OCI-LY1 (cell line): ENCODE results near the gene ZNF839.
"Not testable (repeated sequence)": the region's sequence is repeated elsewhere in the genome, so short reads cannot be mapped to it uniquely, and the experiment has no call there.

Experiments
- H2AFZ ChIP-seq: fragments of 200-600 bp; sonication (generic), shearing (Covaris generic); 2 replicates; pipeline ENCODE4 v1.6.0; 2014; ENCODE audit warnings: antibody characterized with exemption, mild to moderate bottlenecking, low read length
- H3F3A ChIP-seq: fragments of 200-600 bp; sonication (generic), shearing (Covaris generic); 2 replicates; pipeline ENCODE4 v1.6.0; 2014; ENCODE audit warnings: mild to moderate bottlenecking, antibody characterized with exemption, low read length, moderate library complexity; ENCODE audit not compliant: insufficient read depth
- H3K27ac ChIP-seq: fragments of 200-600 bp; sonication (generic); 2 replicates; pipeline ENCODE4 v1.5.1; 2014; ENCODE audit warnings: low read length, mixed run types, mild to moderate bottlenecking, low read depth; ENCODE audit not compliant: poor library complexity, severe bottlenecking
- H3K27me3 ChIP-seq: fragments of 200-600 bp; sonication (generic); 2 replicates; pipeline ENCODE4 v1.6.0; 2014; ENCODE audit warnings: antibody characterized with exemption, mild to moderate bottlenecking, low read length, moderate library complexity; ENCODE audit not compliant: insufficient read depth
- H3K36me3 ChIP-seq: fragments of 200-600 bp; sonication (generic); 2 replicates; pipeline ENCODE4 v1.6.1; 2014; ENCODE audit warnings: mild to moderate bottlenecking, antibody characterized with exemption, low read length, moderate library complexity, mixed read lengths; ENCODE audit not compliant: insufficient read depth
- H3K4me1 ChIP-seq: fragments of 200-600 bp; sonication (generic); 2 replicates; pipeline ENCODE4 v1.5.1; 2014; ENCODE audit warnings: mild to moderate bottlenecking, low read length, moderate library complexity; ENCODE audit not compliant: insufficient read depth, severe bottlenecking
- H3K4me2 ChIP-seq: fragments of 200-600 bp; sonication (generic), shearing (Covaris generic); 2 replicates; pipeline ENCODE4 v1.6.1; 2014; ENCODE audit warnings: low read length
- H3K4me3 ChIP-seq: fragments of 200-600 bp; sonication (generic); 2 replicates; pipeline ENCODE4 v1.5.1; 2014; ENCODE audit warnings: low read length, low read depth, mild to moderate bottlenecking, mixed read lengths; ENCODE audit not compliant: poor library complexity, severe bottlenecking
- H3K79me2 ChIP-seq: fragments of 200-600 bp; shearing (Covaris generic); 2 replicates; pipeline ENCODE4 v1.6.1; 2016; ENCODE audit warnings: mixed run types, low read length, mixed read lengths; ENCODE audit not compliant: insufficient read depth
- H3K9ac ChIP-seq: fragments of 200-600 bp; sonication (generic), shearing (Covaris generic); 2 replicates; pipeline ENCODE4 v1.6.1; 2014; ENCODE audit warnings: mild to moderate bottlenecking, low read length, mixed read lengths
- H3K9me2 ChIP-seq: fragments of 200-600 bp; sonication (generic), shearing (Covaris generic); 2 replicates; pipeline ENCODE4 v1.6.1; 2014; ENCODE audit warnings: low read depth, mild to moderate bottlenecking, low read length, mixed read lengths
- H3K9me3 ChIP-seq: fragments of 200-600 bp; shearing (Covaris generic); 2 replicates; pipeline ENCODE4 v1.6.1; 2014; ENCODE audit warnings: low read length, mixed read lengths
- H4K20me1 ChIP-seq: fragments of 200-600 bp; sonication (generic), shearing (Covaris generic); 2 replicates; pipeline ENCODE4 v1.6.0; 2016; ENCODE audit warnings: mild to moderate bottlenecking, low read length; ENCODE audit not compliant: insufficient read depth
- EZH2 ChIP-seq: fragments of 200-600 bp; sonication (generic), shearing (Covaris generic); IDR thresholded peaks from 2 replicates; pipeline ENCODE4 v1.8.0; 2017; ENCODE audit warnings: borderline replicate concordance, mixed run types, mild to moderate bottlenecking, antibody characterized with exemption, low read length, moderate library complexity, mixed read lengths
- TF ChIP-seq, protein P1 (sequence below): fragments of 200-600 bp; sonication (generic), shearing (Covaris generic); IDR thresholded peaks from 2 replicates; pipeline ENCODE4 v1.5.1; 2017; ENCODE audit warnings: mild to moderate bottlenecking, antibody characterized with exemption, low read length, moderate library complexity, mixed read lengths

ZNF839 gene

DNA sequence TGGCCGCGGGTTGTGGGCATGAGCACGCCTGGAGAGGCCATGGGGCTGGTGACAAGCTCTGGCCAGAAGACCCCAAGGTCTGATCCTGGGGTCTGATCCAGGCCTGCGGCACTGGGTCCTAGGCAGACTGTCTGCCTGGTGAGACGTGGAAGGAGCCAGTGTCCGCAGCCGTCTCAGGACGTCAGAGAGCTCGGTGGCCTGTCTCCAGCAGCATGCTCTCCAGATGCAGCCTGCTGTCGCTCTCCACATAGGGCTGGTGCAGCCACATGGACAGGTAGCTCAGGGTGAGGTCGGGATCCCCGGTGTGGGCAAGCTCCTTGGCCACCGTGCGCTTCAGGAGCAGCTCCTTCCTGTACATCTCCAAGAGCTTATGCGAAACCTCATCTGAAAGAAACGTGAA, 28.8 kb downstream of the ZNF839 start:
- H3K9ac ChIP-seq: no peak overlapping the region
- no peaks in the 10 kb centered on the region for H3F3A ChIP-seq
- H2AFZ ChIP-seq: no peak overlapping the region
- TF ChIP-seq, protein P1, sequence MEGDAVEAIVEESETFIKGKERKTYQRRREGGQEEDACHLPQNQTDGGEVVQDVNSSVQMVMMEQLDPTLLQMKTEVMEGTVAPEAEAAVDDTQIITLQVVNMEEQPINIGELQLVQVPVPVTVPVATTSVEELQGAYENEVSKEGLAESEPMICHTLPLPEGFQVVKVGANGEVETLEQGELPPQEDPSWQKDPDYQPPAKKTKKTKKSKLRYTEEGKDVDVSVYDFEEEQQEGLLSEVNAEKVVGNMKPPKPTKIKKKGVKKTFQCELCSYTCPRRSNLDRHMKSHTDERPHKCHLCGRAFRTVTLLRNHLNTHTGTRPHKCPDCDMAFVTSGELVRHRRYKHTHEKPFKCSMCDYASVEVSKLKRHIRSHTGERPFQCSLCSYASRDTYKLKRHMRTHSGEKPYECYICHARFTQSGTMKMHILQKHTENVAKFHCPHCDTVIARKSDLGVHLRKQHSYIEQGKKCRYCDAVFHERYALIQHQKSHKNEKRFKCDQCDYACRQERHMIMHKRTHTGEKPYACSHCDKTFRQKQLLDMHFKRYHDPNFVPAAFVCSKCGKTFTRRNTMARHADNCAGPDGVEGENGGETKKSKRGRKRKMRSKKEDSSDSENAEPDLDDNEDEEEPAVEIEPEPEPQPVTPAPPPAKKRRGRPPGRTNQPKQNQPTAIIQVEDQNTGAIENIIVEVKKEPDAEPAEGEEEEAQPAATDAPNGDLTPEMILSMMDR: no peak
- no peak for TF ChIP-seq EZH2
- no peaks in the 10 kb centered on the region for H3K4me1 ChIP-seq
- H3K4me3 ChIP-seq: no peak overlapping the region
- no peaks in the 10 kb centered on the region for H3K27me3 ChIP-seq
- no peaks in the 10 kb centered on the region for H3K9me2 ChIP-seq
- no peaks in the 10 kb centered on the region for H4K20me1 ChIP-seq
- no peak overlapping the region for H3K4me2 ChIP-seq
- H3K9me3 ChIP-seq: no peaks in the 10 kb centered on the region
- no peaks in the 10 kb centered on the region for H3K79me2 ChIP-seq
- H3K27ac ChIP-seq: no peak overlapping the region
- H3K36me3 ChIP-seq: peaks cover 26% of the 10 kb centered on the region

DNA sequence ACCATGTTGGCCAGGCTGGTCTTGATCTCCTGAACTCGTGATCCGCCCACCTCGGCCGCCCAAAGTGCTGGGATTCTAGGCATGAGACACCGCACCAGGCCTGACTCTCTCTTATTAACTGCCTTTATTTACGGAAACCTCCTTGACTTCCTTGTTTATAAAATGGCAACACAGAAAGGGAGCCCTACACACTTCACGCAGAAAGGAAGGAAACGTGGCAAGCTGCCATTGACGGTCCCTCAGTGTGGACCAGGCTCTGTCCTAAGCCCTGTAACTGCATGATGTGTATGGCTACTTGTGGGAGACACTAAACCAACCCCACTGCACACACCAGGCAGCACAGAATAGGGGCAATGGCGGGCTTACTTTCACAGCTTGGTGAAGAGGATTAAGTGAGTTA, 31.5 kb downstream of the ZNF839 start:
- Histone ChIP-seq H3K79me2 (no peaks in the 10 kb centered on the region), H3K4me2 (no peak overlapping the region), H3K36me3 (peaks cover 40% of the 10 kb centered on the region), H3K27me3 (no peaks in the 10 kb centered on the region), H3K4me1 (no peaks in the 10 kb centered on the region), H3F3A (no peaks in the 10 kb centered on the region), H3K4me3 (no peak overlapping the region), H3K27ac (no peak overlapping the region), H4K20me1 (no peaks in the 10 kb centered on the region), H2AFZ (no peak overlapping the region), H3K9me3 (no peaks in the 10 kb centered on the region), H3K9ac (no peak overlapping the region), H3K9me2 (no peaks in the 10 kb centered on the region)
- TF ChIP-seq EZH2: no peak
- TF ChIP-seq, protein P1: no peak

DNA sequence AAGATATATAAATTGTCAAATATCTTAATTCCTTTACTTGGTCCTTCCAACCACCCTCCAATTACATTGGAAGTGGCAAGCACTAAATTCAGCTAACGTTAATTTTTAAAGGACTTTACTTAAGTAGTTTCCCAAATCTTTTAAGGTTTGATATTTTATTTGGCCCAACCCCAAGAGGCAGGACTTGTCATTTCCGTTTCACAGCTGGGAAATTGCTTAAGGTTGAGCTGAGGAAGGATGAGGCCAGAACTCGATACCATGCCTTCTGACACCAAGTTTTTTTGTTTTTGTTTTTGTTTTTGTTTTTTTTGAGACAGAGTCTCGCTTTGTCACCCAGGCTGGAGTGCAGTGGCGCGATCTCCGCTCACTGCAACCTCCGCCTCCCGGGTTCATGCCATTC, 32.0 kb downstream of the ZNF839 start:
- H3K27ac ChIP-seq, H3K9me2 ChIP-seq, H3K4me1 ChIP-seq, H3K27me3 ChIP-seq, H3F3A ChIP-seq, H3K9me3 ChIP-seq, H3K4me2 ChIP-seq, H3K4me3 ChIP-seq, H2AFZ ChIP-seq, H3K79me2 ChIP-seq, H4K20me1 ChIP-seq, H3K9ac ChIP-seq: not testable (repeated sequence)
- peaks cover 40% of the 10 kb centered on the region for H3K36me3 ChIP-seq

DNA sequence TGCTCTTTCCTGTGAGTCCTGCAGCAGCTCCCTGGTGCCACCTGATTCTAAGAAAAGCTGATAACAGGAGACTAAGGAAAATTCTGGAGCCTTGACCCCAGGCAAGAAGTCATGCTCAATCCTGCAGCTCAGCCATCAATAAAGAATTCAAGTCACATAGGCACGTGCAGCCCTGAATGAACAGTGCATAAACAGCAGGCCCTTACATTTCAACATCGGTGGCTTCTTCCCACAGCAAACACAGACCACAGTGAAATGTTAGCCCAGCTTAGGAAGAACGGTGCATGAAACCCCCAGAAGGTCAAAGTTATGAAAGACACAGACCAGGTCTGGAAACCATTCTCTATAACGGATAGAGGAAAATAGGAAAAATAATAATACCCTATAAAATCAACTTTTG, 32.7 kb downstream of the ZNF839 start:
- Histone ChIP-seq H4K20me1 (no peaks in the 10 kb centered on the region), H3K9ac (no peak overlapping the region), H3K79me2 (no peaks in the 10 kb centered on the region), H2AFZ (no peak overlapping the region), H3K27ac (no peak overlapping the region), H3K27me3 (no peaks in the 10 kb centered on the region), H3K36me3 (peaks cover 40% of the 10 kb centered on the region), H3K4me3 (no peak overlapping the region), H3K4me2 (no peak overlapping the region), H3K9me2 (no peaks in the 10 kb centered on the region), H3F3A (no peaks in the 10 kb centered on the region), H3K4me1 (no peaks in the 10 kb centered on the region), H3K9me3 (no peaks in the 10 kb centered on the region)
- TF ChIP-seq, protein P1: no peak
- no peak for TF ChIP-seq EZH2
